PFSK-1 (cell line): ENCODE measurements around the gene BCL2.

Source experiments
- POLR2AphosphoS5 ChIP-seq: IDR thresholded peaks from 2 replicates; pipeline ENCODE4 v1.6.1; 2012; ENCODE audit warnings: low read depth, mild to moderate bottlenecking, control low read depth, low read length, moderate library complexity
- TAF1 ChIP-seq: IDR thresholded peaks from 2 replicates; pipeline ENCODE4 v1.6.1; 2012; ENCODE audit warnings: low read length, control low read depth, borderline replicate concordance; ENCODE audit not compliant: insufficient read depth
- TF ChIP-seq, protein P1 (sequence below), 2 experiments: IDR thresholded peaks; 2 replicates each; pipeline versions ENCODE4 v1.6.1 to v1.8.0; 2011 to 2012; ENCODE audit warnings: low read depth in 2 of 2, low read length in 2 of 2, control low read depth in 1 of 2, inconsistent platforms in 1 of 2, mild to moderate bottlenecking in 1 of 2, moderate library complexity in 1 of 2; ENCODE audit not compliant: insufficient read depth in 1 of 2

DNA sequence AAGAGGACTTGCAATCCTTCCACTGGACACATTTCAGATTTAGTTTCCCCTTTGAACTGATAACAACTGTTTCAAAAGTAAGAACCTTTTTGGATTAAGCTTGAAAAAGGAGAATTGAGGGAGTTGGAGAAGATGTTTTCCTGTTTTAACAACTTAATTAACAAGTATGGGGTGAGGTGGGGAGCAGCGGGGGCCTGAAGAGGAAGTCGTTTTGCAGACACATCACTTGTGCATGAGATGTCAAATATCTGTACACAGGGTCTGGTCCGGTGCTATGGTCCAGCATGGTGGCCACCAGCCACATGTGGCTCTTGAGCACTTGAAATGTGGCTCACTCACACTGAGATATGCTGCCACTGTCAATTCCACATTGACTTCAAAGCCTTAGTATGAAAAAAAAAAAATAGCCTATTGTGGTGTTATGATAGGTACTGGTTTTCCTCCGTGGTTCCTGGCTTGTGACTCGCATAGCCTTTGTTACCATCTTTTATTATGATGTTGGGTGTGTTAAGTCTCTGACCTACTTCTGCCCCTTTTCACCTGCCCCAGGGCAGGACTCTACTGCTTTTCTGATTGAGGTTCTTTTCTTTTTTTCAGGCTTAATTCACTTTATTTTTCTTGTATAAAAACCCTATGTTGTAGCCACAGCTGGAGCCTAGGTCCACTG lies 205.5 kb downstream of the BCL2 start:
- TF ChIP-seq TAF1 (no peak), POLR2AphosphoS5 (no peak)
- TF ChIP-seq, protein P1, sequence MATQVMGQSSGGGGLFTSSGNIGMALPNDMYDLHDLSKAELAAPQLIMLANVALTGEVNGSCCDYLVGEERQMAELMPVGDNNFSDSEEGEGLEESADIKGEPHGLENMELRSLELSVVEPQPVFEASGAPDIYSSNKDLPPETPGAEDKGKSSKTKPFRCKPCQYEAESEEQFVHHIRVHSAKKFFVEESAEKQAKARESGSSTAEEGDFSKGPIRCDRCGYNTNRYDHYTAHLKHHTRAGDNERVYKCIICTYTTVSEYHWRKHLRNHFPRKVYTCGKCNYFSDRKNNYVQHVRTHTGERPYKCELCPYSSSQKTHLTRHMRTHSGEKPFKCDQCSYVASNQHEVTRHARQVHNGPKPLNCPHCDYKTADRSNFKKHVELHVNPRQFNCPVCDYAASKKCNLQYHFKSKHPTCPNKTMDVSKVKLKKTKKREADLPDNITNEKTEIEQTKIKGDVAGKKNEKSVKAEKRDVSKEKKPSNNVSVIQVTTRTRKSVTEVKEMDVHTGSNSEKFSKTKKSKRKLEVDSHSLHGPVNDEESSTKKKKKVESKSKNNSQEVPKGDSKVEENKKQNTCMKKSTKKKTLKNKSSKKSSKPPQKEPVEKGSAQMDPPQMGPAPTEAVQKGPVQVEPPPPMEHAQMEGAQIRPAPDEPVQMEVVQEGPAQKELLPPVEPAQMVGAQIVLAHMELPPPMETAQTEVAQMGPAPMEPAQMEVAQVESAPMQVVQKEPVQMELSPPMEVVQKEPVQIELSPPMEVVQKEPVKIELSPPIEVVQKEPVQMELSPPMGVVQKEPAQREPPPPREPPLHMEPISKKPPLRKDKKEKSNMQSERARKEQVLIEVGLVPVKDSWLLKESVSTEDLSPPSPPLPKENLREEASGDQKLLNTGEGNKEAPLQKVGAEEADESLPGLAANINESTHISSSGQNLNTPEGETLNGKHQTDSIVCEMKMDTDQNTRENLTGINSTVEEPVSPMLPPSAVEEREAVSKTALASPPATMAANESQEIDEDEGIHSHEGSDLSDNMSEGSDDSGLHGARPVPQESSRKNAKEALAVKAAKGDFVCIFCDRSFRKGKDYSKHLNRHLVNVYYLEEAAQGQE (IDR thresholded peaks at IDR 0.05; ENCODE audit: insufficient read depth in 1 of 2, low read depth in 2 of 2, low read length in 2 of 2), result no peak
